Kasumi-1 (cell line): Measurements from ENCODE around the gene SYNGAP1.
"Not testable (repeated sequence)": the region's sequence is repeated elsewhere in the genome, so short reads cannot be mapped to it uniquely, and the experiment has no call there.

ENCODE experiments used
- DNase-seq, 2 experiments: peaks; one replicate each; lab custom pipeline; 2025; lab: John Stamatoyannopoulos, UW

SYNGAP1 gene

GRCh38 chr6:33419580-33420490, at the start of gene SYNGAP1:
Gene SYNGAP1, plus strand, starts transcription at chr6:33420065. Its CDS starts 200 bp downstream, at chr6:33420265.
- no peak for DNase-seq

DNA sequence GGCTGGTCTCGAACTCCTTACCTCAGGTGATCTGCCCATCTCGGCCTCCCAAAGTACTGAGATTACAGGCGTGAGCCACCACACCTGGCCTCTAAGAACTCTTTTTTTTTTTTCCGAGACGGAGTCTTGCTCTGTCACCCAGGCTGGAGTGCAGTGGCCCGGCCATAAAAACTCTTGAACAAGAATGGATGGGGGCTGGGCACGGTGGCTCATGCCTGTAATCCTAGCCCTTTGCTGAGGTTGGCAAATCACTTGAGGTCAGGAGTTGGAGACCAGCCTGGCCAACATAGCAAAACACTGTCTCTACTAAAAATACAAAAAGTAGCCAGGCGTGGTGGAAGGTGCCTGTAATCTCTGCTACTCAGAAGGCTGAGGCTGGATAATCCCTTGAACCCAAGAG, 48.0 kb upstream of the SYNGAP1 start:
- DNase-seq = not testable (repeated sequence)

DNA sequence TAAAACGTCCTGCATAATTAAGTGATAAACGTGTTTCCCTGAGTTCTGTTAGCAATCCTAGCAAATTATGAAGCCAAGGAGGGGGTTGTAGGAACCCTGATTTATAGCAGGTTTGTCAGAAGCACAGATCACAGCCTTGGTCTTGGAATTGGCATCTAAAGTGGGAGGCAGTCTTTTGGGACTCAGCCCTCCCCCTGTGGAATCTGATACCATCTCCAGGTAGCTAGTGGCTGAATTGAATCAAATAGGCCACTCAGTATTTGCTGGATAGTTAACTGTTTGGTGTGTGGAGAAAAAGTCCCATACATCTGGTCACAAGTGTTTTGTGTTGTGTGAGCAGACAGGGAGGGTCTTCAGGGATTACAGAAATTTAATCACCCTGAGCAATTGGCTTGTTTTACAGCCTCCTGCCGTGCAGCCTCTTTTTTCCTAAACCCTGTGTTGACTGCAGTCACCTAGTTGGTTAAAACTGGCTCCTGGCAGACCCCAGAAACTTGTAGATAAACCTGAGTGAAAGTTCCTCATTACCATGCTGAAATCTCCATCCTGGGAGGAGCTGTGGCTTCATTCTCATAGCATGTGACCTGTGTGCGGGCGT, 47.2 kb upstream of the SYNGAP1 start:
- DNase-seq = no peak

GRCh38 chr6:33373960-33374910, 45.6 kb upstream of the SYNGAP1 start:
- no peak for DNase-seq

DNA sequence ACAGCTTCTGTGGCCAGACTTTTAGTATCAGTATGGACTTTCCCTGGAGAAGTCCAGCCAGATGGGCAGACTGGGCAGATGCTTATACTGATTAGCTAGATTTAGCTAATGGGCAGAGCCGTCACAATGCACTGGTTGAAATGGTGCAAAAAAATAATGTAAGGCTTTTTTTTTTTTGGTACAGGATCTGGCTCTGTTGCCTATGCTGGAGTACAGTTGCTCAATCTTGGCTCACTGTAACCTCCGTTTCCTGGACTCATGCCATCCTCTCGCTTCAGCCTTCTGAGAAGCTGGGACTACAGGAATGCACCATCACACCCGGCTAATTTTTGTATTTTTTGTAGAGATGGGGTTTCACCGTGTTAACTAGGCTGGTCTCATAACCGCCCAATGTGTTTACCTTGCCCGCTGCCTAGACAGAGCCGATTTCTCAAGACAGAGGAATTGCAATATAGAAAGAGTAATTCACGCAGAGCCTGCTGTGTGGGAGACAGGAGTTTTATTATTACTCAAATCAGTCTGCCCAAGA, 44.7 kb upstream of the SYNGAP1 start:
- DNase-seq = peak; percentile 38 to 60

DNA sequence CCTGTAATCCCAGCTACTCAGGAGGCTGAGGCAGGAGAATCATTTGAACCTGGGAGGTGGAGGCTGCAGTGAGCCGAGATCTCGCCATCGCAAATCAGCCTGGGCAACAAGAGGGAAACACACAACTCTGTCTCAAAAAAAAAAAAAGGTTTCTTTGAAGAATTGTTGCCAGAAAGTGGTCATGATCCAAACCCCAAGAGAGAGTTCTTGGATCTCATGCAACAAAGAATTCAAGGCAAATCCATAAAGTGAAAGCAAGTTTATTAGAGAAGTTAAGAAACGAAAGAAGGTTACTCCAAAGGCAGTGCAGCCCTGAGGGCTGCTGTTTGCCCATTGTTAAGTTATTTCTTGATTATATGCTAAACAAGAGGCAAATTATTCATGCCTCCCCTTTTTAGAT, 42.7 kb upstream of the SYNGAP1 start:
- no peak for DNase-seq

GRCh38 chr6:33379184-33379583, 40.7 kb upstream of the SYNGAP1 start:
- not testable (repeated sequence) for DNase-seq

- no peak for DNase-seq
Measured at GRCh38 chr6:33380272-33380981, 39.4 kb upstream of the SYNGAP1 start.

DNA sequence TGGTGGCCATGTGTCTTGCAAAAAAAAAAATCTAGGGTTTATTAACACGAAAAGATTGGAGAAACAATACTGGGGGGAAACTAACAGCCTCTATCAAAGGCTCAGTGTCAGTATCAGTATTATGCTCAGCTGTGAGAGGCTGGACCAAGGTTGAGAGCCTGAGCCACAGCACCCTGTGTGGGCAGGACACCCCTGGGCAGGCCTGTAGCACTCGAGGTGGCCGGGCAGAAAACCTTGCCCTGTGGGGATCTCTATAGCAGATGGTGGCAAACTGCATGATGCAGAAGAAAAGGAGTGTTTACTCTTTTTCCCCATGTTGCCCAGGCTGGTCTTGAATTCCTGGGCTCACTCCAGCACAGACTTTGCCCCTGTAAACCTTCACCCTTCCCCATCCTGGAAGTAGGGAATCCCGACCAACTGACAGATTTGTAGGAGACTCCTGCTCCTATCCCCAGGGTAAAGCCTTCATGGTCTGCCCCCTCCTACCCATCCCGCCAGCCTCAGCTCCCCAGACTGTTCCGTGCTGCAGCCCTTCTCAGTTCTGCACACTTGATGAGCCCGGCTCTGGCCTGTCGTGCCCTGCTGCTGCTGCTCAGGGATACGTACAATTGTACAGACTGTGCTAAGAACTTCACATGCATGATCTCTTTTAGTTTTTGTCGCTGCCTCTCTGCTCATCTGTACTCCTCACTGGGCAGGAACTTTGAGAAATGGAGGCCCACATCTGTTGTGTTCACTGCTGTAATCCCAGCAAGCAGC, 36.3 kb upstream of the SYNGAP1 start:
- DNase-seq = no peak

DNA sequence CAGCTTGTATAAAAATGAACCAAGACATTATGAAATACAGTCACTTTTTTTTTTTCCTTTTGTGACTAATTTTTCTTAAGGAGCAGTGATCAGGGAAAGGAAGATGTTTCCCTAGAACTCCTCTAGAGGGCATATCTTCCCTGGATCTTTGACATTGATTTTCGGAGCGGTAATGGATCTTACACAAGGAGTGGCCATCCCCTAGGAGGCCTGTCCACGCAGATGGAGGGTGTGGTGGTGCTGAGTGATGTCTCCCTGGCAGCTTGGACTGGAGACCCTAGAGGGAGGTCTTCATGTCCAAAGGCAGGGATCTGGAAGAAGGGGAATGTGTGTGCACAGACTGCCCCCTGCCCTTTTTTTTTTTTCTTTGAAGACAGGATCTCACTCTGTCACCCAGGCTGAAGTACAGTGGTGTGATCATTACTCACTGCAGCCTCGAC, 35.3 kb upstream of the SYNGAP1 start:
- peak; percentile 6 to 16 for DNase-seq

GRCh38 chr6:33390173-33390572, 29.7 kb upstream of the SYNGAP1 start:
- DNase-seq = no peak

- DNase-seq = no peak
Measured at GRCh38 chr6:33390767-33391277, 29.0 kb upstream of the SYNGAP1 start.

- DNase-seq = peak; percentile 99
Measured at GRCh38 chr6:33391278-33391921, 28.5 kb upstream of the SYNGAP1 start, which contains the start of gene KIFC1. Gene KIFC1, plus strand, starts transcription at chr6:33391823. Its CDS starts 163 bp downstream, at chr6:33391986.

GRCh38 chr6:33391922-33392594, 27.8 kb upstream of the SYNGAP1 start:
- peak; percentile 25 to 27 for DNase-seq

GRCh38 chr6:33392595-33392948, 27.3 kb upstream of the SYNGAP1 start:
- DNase-seq = peak; percentile 25 to 27

DNA sequence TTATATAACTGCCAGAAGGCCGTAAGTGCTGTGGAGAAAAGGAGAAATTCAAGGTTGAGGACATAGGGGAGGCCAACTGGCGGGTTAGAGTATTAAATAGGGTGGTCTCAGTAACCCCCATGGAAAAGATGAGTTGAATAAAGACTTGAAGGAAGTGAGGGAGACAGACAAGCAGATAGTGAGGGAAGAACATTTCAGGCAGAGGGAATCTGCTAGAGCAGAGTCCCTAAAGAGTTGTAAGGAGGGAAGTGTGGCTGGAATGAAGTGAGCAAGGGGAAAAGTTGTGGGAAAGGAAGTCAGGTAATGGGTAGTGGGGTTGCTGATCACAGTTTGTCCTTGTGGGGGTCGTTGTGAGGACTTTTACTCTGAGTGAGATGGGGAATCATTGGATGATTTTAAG, 26.9 kb upstream of the SYNGAP1 start:
- DNase-seq = no peak

GRCh38 chr6:33397541-33397940, 22.3 kb upstream of the SYNGAP1 start:
- DNase-seq = no peak

GRCh38 chr6:33398601-33399000, 21.3 kb upstream of the SYNGAP1 start:
- DNase-seq = not testable (repeated sequence)

- not testable (repeated sequence) for DNase-seq
Measured at GRCh38 chr6:33399881-33400280, 20.0 kb upstream of the SYNGAP1 start.
